Measurements from ENCODE around the gene SPINK14. TPM values are rescaled to one million over a fixed set of nuclear protein-coding genes. Genes with fewer than 3 reads are reported as not detected.

SPINK14 gene
- total RNA-seq, 1 donor from 2014 or later = not detected

DNA sequence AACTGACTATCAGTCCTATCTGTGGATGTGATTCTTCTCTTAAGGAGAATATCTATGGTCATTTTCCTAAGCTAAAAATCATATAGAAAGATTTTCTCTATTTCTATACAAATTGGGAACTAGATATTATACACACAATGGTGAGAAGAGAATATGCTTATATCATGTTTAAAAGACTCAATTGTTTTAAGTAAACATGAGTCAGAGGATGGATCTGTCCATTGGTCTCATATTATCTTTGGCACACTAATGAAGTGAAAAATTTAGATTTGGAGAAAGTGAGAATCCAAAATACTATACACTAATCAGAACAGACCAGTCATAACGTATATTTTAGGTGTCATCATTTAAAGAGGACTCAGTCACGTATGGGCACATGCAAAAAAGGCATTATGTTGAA lies 16.5 kb upstream of the SPINK14 start:
- Histone ChIP-seq H3K36me3 (no peaks in the 10 kb centered on the region), H2AFZ (replicated peaks) (no peak overlapping the region), H3K4me3 (no peak overlapping the region), H3K4me1 (no peaks in the 10 kb centered on the region), H3K9me3 (ENCODE audit: low read depth) (no peaks in the 10 kb centered on the region), H3K9ac (no peak overlapping the region), H3K79me2 (ENCODE audit: low read depth) (no peaks in the 10 kb centered on the region), H3K27ac (no peak overlapping the region), H3F3A (ENCODE audit: low read depth) (no peaks in the 10 kb centered on the region), H4K20me1 (ENCODE audit: low read depth) (no peaks in the 10 kb centered on the region), H3K27me3 (no peaks in the 10 kb centered on the region), H3K4me2 (no peak overlapping the region)
- Mint-ChIP-seq H3K9me3 (no peaks in the 10 kb centered on the region), H3K4me3 (no peak overlapping the region), H3K27me3 (ENCODE audit: insufficient read depth, low read depth) (no peaks in the 10 kb centered on the region), H3K4me1 (no peaks in the 10 kb centered on the region), H3K36me3 (no peaks in the 10 kb centered on the region), H3K27ac (no peak overlapping the region)
- DNase-seq (ENCODE audit: low spot score) = no peak
- TF ChIP-seq EZH2 (IDR thresholded peaks at IDR 0.05) = no peak
- TF ChIP-seq, protein P1, sequence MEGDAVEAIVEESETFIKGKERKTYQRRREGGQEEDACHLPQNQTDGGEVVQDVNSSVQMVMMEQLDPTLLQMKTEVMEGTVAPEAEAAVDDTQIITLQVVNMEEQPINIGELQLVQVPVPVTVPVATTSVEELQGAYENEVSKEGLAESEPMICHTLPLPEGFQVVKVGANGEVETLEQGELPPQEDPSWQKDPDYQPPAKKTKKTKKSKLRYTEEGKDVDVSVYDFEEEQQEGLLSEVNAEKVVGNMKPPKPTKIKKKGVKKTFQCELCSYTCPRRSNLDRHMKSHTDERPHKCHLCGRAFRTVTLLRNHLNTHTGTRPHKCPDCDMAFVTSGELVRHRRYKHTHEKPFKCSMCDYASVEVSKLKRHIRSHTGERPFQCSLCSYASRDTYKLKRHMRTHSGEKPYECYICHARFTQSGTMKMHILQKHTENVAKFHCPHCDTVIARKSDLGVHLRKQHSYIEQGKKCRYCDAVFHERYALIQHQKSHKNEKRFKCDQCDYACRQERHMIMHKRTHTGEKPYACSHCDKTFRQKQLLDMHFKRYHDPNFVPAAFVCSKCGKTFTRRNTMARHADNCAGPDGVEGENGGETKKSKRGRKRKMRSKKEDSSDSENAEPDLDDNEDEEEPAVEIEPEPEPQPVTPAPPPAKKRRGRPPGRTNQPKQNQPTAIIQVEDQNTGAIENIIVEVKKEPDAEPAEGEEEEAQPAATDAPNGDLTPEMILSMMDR (IDR thresholded peaks at IDR 0.05) = no peak

DNA sequence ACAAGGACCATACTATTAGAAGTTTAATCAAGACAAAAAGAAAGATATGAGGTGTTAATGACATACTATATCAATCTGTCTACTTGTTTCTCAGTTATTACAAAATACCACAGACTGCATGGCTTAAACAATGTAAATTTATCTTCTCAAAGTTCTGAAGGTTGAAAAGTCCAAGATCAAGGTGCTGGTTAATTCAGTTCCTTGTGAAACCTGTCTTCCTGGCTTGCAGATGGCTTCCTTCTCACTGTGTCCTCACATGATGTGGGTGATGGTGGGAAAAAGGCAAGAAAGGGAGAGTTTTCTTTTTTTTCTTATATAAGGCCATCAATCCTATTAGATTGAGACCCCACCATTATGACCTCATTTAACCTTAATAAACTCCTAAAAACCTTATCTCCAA lies 15.6 kb upstream of the SPINK14 start:
- Mint-ChIP-seq H3K4me3 (no peak overlapping the region), H3K4me1 (no peaks in the 10 kb centered on the region), H3K27ac (no peak overlapping the region), H3K9me3 (no peaks in the 10 kb centered on the region), H3K27me3 (ENCODE audit: insufficient read depth, low read depth) (no peaks in the 10 kb centered on the region), H3K36me3 (no peaks in the 10 kb centered on the region)
- no peaks in the 10 kb centered on the region for H3F3A ChIP-seq (ENCODE audit: low read depth)
- no peak for TF ChIP-seq EZH2phosphoT487 (IDR thresholded peaks at IDR 0.05)
- TF ChIP-seq, protein P1 (IDR thresholded peaks at IDR 0.05) = no peak
- no peak for TF ChIP-seq EZH2 (IDR thresholded peaks at IDR 0.05)
- no peaks in the 10 kb centered on the region for H4K20me1 ChIP-seq (ENCODE audit: low read depth)
- H3K4me3 ChIP-seq = no peak overlapping the region
- H3K79me2 ChIP-seq (ENCODE audit: low read depth) = no peaks in the 10 kb centered on the region
- DNase-seq (ENCODE audit: low spot score) = no peak
- H3K4me2 ChIP-seq = no peak overlapping the region
- no peak overlapping the region for H3K27ac ChIP-seq
- no peak overlapping the region for H2AFZ ChIP-seq (replicated peaks)
- no peaks in the 10 kb centered on the region for H3K4me1 ChIP-seq
- no peak overlapping the region for H3K9ac ChIP-seq
- H3K9me3 ChIP-seq (ENCODE audit: low read depth) = no peaks in the 10 kb centered on the region
- no peaks in the 10 kb centered on the region for H3K27me3 ChIP-seq
- H3K36me3 ChIP-seq = no peaks in the 10 kb centered on the region

DNA sequence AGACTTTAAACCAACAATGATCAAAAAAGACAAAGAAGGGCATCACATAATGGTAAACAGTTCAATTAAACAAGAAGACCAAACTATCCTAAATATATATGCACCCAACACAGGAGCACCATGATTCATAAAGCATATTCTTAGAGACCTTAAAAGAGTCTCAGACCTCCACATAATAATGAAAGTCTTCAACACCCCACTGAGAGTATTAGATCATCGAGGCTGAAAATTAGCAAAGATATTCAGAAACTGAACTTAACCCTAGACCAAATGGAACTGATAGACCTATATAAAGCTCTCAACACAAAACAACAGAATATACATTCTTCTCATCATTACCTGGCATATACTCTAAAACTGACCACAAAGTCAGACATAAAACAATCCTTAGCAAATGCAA lies 11.7 kb upstream of the SPINK14 start:
- no peaks in the 10 kb centered on the region for H3K27me3 Mint-ChIP-seq (ENCODE audit: insufficient read depth, low read depth)
- Histone ChIP-seq H3K9me3 (ENCODE audit: low read depth) (no peaks in the 10 kb centered on the region), H3K4me1 (no peaks in the 10 kb centered on the region), H3K27me3 (no peaks in the 10 kb centered on the region), H3K79me2 (ENCODE audit: low read depth) (no peaks in the 10 kb centered on the region), H3K27ac (no peak overlapping the region), H3K4me3 (no peak overlapping the region), H3K9ac (no peak overlapping the region), H4K20me1 (ENCODE audit: low read depth) (no peaks in the 10 kb centered on the region), H3F3A (ENCODE audit: low read depth) (no peaks in the 10 kb centered on the region), H3K36me3 (no peaks in the 10 kb centered on the region), H2AFZ (replicated peaks) (no peak overlapping the region), H3K4me2 (no peak overlapping the region)
- no peaks in the 10 kb centered on the region for H3K4me1 Mint-ChIP-seq
- no peak overlapping the region for H3K4me3 Mint-ChIP-seq
- no peak overlapping the region for H3K27ac Mint-ChIP-seq
- DNase-seq (ENCODE audit: low spot score) = no peak
- TF ChIP-seq, protein P1 (IDR thresholded peaks at IDR 0.05) = no peak
- TF ChIP-seq EZH2 (IDR thresholded peaks at IDR 0.05) (no peak), EZH2phosphoT487 (IDR thresholded peaks at IDR 0.05) (no peak)
- H3K9me3 Mint-ChIP-seq = no peaks in the 10 kb centered on the region
- no peaks in the 10 kb centered on the region for H3K36me3 Mint-ChIP-seq

DNA sequence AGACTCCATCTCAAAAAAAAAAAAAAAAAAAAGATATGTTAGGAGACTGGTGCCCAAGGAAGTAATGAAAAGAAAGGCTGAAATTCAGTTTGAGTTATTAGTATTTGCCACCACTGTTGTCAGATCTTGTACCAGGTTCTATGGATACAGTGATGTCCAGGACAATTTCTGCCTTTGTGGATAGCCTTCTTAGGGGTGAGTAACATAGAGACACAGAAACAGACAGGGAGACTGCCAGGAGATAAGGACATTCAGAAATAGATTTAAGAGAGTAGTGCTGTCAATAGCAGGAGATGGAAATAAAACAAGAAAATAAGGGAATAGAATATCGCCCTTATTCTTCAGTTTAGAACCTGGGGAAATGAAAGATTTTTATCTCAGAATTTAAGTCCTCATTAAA lies 6.3 kb upstream of the SPINK14 start:
- H3K27ac ChIP-seq = no peak overlapping the region
- Mint-ChIP-seq H3K27ac (no peak overlapping the region), H3K4me1 (no peaks in the 10 kb centered on the region), H3K27me3 (ENCODE audit: insufficient read depth, low read depth) (peaks cover 4% of the 10 kb centered on the region), H3K4me3 (no peak overlapping the region), H3K9me3 (peaks cover 6% of the 10 kb centered on the region), H3K36me3 (no peaks in the 10 kb centered on the region)
- H2AFZ ChIP-seq (replicated peaks) = no peak overlapping the region
- no peaks in the 10 kb centered on the region for H3K36me3 ChIP-seq
- H3K79me2 ChIP-seq (ENCODE audit: low read depth) = no peaks in the 10 kb centered on the region
- TF ChIP-seq, protein P1 (IDR thresholded peaks at IDR 0.05) = no peak
- TF ChIP-seq EZH2phosphoT487 (IDR thresholded peaks at IDR 0.05) (no peak), EZH2 (IDR thresholded peaks at IDR 0.05) (no peak)
- H3K4me2 ChIP-seq = no peak overlapping the region
- H3K9me3 ChIP-seq (ENCODE audit: low read depth) = no peaks in the 10 kb centered on the region
- H3F3A ChIP-seq (ENCODE audit: low read depth) = no peaks in the 10 kb centered on the region
- no peaks in the 10 kb centered on the region for H4K20me1 ChIP-seq (ENCODE audit: low read depth)
- no peak overlapping the region for H3K9ac ChIP-seq
- no peak overlapping the region for H3K4me3 ChIP-seq
- H3K4me1 ChIP-seq = no peaks in the 10 kb centered on the region
- H3K27me3 ChIP-seq = no peaks in the 10 kb centered on the region
- DNase-seq (ENCODE audit: low spot score) = no peak
